Activated CD4-positive, alpha-beta T cell treated with anti-CD3 and anti-CD28 coated beads for 36 hours (primary cell): ENCODE measurements around the gene DDX3Y. TPM values are rescaled to one million over a fixed set of nuclear protein-coding genes. Genes with fewer than 3 reads are reported as not detected.

ENCODE experiments used
- ATAC-seq: fragments of 200-7000 bp; cut with Tn5 transposase; one replicate; pipeline ENCODE4 v1.10.0; 2021; ENCODE audit warnings: mild to moderate bottlenecking, moderate library complexity
- CTCF ChIA-PET: fragments of 350-600 bp; sonication (Branson Sonifier 250); formaldehyde crosslinking; loops from one replicate; lab custom pipeline; 2021; ENCODE audit warnings: antibody characterized with exemption; lab: Charles Lee
- POLR2A ChIA-PET: fragments of 350-600 bp; sonication (Branson Sonifier 250); formaldehyde crosslinking; loops from one replicate; lab custom pipeline; 2021; ENCODE audit warnings: antibody characterized with exemption, inconsistent platforms; lab: Charles Lee
- DNase-seq: peaks from one replicate; pipeline ENCODE4 v3.0.0-alpha.2; 2020
- H3K27ac Mint-ChIP-seq: one replicate; pipeline ENCODE4 v1.8.0; 2021; ENCODE audit warnings: mixed read lengths
- H3K27me3 Mint-ChIP-seq: one replicate; pipeline ENCODE4 v1.8.0; 2021; ENCODE audit warnings: mixed read lengths
- H3K36me3 Mint-ChIP-seq: one replicate; pipeline ENCODE4 v1.8.0; 2021; ENCODE audit warnings: low read depth, mixed read lengths
- H3K4me1 Mint-ChIP-seq: one replicate; pipeline ENCODE4 v1.8.0; 2021; ENCODE audit warnings: mixed read lengths
- H3K4me3 Mint-ChIP-seq: one replicate; pipeline ENCODE4 v1.8.0; 2021; ENCODE audit warnings: mild to moderate bottlenecking, moderate library complexity, mixed read lengths
- H3K9me3 Mint-ChIP-seq: one replicate; pipeline ENCODE4 v1.8.0; 2021; ENCODE audit warnings: low read depth, mixed read lengths
- intact Hi-C, 2 experiments: fragments of 100-400 bp; cut with DNase I in 1 of 2; cut with micrococcal nuclease in 1 of 2; formaldehyde crosslinking; loops; one replicate each; pipeline versions ENCODE4 v1.14.2 to v1.15.1; 2022 to 2024; cut with DNase I, micrococcal nuclease
- total RNA-seq, 2 experiments: library from RNA; stranded (reverse); gene quantifications; one replicate each; pipeline ENCODE4 v1.2.3, GENCODE V29; 2021

Gene DDX3Y
- total RNA-seq = 100 to 1,000 TPM in 1 of 2 experiments, 10 to 100 TPM in 1; 90.6 to 106 TPM

DNA sequence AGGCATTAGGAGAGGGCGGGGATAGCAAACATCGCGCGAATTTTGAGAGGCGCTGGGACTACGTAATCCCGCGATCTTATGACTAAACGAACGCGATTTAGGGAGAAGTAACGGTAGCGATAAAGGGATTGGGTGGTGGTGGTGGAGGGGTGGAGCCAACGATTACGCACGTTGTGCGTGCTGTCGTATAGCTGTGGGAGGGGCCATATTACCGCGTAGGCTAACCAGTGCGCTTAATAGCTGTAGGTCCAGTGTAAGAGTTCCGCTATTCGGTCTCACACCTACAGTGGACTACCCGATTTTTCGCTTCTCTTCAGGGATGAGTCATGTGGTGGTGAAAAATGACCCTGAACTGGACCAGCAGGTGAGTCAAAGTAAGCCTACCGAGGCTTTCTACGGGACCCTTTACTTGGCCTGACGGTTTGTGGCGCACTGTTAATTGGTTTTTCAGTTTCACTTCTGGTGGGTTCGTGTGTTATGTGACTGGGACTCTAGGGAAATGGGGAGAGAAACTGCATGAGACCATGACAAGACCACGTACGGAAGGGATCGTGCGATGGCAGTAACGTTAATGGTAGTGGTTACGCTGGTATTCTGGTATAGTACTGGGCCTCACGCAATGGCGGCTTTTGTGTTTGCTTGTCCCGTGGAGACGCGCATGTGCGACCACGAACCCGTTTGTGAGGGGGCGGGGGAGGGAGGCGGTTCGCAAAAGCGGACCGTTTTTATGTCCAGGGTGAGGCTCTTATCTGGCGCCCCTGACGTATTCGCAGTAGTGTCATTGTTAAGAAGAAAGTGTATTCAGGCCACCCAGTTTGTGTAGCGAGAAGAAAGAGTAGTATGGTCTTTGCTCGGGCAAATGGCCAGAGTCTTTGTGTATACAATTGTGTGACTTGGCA is at the start of gene DDX3Y:
Gene DDX3Y, plus strand, starts transcription at position 251 of the 899 bp plus-strand sequence. Its CDS starts 69 bp downstream, at position 320.
- Mint-ChIP-seq H3K27me3 (no peaks in the 10 kb centered on the region), H3K9me3 (no peaks in the 10 kb centered on the region), H3K4me1 (peaks cover 22% of the 10 kb centered on the region), H3K36me3 (peaks cover 35% of the 10 kb centered on the region), H3K4me3 (peak within 1 kb of the TSS; percentile 84), H3K27ac (peak within 1 kb of the TSS; percentile 98)
- DNase-seq (peak; percentile 89), ATAC-seq (peak; percentile 95)
- POLR2A ChIA-PET = no interaction called here
- intact Hi-C loops = loop anchor here (1.0 to 10.0 kb wide), 7 partner anchors 173 to 800 kb away; partner anchors contain the start of gene TMSB4Y (in 1 of the 2)
- CTCF ChIA-PET = no interaction called here

DNA sequence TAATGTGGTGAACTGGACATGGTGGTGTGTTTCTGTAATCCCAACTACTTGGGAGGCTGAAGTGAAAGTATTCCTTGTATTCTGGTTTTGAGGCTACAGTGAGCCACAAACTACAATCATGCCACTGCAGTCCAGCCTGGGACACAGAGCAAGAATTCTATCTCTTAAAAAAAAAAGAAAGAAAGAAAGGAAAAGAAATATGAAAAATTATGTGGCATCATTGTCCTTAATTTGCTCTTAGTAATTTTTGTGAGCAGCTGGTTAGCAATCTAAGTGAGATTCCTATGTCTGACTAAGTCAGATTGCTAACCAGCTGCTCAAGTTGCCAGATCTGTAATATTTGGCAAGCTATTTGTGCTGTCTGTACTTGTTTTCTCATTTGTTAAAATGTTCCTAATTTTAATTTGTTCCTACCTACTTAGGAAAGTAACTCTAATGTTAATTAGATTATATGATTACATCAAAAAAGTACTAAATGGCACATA is 48.8 kb upstream of the DDX3Y start:
- no peaks in the 10 kb centered on the region for H3K27me3 Mint-ChIP-seq
- H3K9me3 Mint-ChIP-seq = no peaks in the 10 kb centered on the region
- DNase-seq (no peak), ATAC-seq (no peak)
- H3K4me1 Mint-ChIP-seq = no peaks in the 10 kb centered on the region
- H3K27ac Mint-ChIP-seq = no peak overlapping the region
- intact Hi-C loops = no loop called here
- ChIA-PET CTCF (no interaction called here), POLR2A (no interaction called here)
- H3K4me3 Mint-ChIP-seq = no peak overlapping the region
- H3K36me3 Mint-ChIP-seq = peaks cover 12% of the 10 kb centered on the region

DNA sequence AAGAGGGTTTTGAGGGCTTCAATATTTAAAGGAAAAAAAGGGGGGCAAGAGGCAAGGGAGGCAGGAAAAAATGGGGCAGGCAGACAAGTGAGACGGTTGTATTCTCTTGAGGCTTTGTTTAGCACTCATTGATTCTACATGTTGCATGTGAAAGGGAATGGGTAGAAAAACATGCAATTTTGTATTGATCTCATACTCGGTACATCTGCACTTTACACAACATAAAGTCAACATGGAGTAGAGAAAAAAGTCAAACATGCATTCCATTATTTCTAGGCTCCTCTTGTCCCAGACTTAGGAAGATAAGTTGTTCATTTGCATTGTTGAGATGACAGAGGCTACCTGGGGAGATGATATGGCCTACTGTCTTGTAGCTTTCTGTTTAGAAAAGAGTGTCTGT is 36.7 kb upstream of the DDX3Y start:
- no peak overlapping the region for H3K27ac Mint-ChIP-seq
- intact Hi-C loops = no loop called here
- DNase-seq = no peak
- ATAC-seq = no peak
- H3K27me3 Mint-ChIP-seq = no peaks in the 10 kb centered on the region
- ChIA-PET CTCF (no interaction called here), POLR2A (no interaction called here)
- no peaks in the 10 kb centered on the region for H3K9me3 Mint-ChIP-seq
- H3K4me3 Mint-ChIP-seq = no peak overlapping the region
- H3K4me1 Mint-ChIP-seq = no peaks in the 10 kb centered on the region
- H3K36me3 Mint-ChIP-seq = no peaks in the 10 kb centered on the region

DNA sequence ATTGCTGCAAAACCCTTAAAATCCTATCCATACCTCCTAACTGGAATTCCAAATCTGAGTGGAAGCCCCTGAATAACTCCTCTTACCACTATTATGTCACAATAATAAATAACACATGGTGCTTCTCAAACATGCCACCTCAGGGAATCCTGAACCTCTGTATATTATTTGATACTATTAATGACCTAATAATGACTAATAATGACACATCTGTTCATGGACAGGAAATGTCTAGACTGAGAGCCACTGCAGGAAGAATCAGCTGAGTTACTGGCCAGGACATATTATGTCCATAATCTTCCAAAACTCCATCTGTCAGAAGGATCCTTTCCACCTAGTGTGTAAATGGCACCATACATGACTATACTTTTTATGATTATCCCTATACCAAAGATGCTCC is 7.7 kb upstream of the DDX3Y start:
- no peak for ATAC-seq
- ChIA-PET CTCF (no interaction called here), POLR2A (no interaction called here)
- no peaks in the 10 kb centered on the region for H3K4me1 Mint-ChIP-seq
- peaks cover under 1% of the 10 kb centered on the region for H3K36me3 Mint-ChIP-seq
- no peaks in the 10 kb centered on the region for H3K9me3 Mint-ChIP-seq
- no peak overlapping the region for H3K4me3 Mint-ChIP-seq
- no peaks in the 10 kb centered on the region for H3K27me3 Mint-ChIP-seq
- no peak for DNase-seq
- H3K27ac Mint-ChIP-seq = no peak overlapping the region
- intact Hi-C loops = no loop called here

DNA sequence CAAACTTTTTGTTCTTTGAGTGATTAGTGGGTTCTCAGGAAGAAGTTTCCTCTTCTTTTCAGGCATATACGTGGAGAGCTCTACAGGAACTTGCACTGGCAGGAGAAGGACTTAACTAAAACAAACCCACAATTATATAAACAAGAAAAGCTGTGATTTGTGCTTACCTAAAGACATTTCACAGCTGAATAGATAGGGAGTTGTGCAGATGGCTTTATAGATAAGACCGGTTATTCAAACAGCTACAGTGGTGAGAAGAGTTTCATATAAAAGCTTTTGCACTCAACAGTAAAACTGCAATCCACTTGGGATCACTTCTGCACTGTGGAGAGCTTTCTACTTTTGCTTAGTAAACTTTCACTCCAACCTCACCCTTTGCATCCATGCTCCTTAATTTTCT is 6.1 kb upstream of the DDX3Y start:
- Mint-ChIP-seq H3K4me1 (no peaks in the 10 kb centered on the region), H3K27me3 (no peaks in the 10 kb centered on the region), H3K9me3 (no peaks in the 10 kb centered on the region), H3K27ac (no peak overlapping the region), H3K36me3 (no peaks in the 10 kb centered on the region), H3K4me3 (no peak overlapping the region)
- DNase-seq = no peak
- intact Hi-C loops = no loop called here
- ChIA-PET POLR2A (no interaction called here), CTCF (no interaction called here)
- no peak for ATAC-seq

DNA sequence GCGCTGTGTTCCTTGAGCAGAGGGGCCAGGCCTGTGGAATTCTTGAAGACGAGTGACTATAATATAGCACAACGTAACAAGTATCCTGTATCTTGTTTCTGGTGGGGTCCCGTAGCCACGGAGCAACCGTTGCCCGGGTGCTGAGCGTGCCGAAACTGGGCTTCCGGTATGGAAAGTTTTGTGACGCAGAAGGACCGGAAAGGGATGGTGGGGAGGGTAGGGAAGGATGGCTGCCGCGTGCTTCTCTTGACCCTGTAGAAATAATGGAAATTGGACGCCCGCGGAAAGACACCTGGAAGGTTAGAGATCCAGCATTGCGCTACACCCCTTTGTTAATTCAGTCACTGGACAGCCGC is 827 bp downstream of the DDX3Y start:
- intact Hi-C loops = loop anchor here (1.0 to 10.0 kb wide), 7 partner anchors 173 to 799 kb away; partner anchors contain the start of gene TMSB4Y (in 1 of the 2)
- ChIA-PET POLR2A (interaction anchor here (0.6 kb wide), 1 partner anchor 295 kb away, joined by 3 read pairs; no protein-coding TSS in a partner anchor), CTCF (interaction anchor here (0.6 kb wide), 1 partner anchor 486 kb away, joined by 3 read pairs; no protein-coding TSS in a partner anchor)

DNA sequence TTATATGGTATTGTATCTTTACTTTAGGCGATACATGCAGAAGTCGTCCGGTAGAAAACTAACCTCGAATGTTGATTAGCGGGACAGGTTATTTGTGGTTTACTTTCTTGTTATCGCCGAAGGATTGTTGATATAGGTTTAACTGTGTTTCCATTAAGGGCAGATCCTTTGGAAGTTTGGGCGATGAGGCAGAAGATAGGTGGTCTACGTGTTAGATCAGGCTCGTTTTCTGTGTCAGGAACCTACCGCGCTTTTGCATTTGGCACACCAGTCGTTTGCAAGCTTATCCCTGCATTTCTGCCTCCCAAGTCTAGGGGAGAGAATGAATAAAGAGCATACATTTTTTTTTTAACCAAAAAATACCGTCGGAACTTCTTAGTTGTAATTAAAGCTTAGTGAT is 1.2 kb downstream of the DDX3Y start:
- H3K9me3 Mint-ChIP-seq = no peaks in the 10 kb centered on the region
- ATAC-seq (no peak), DNase-seq (peak; percentile 13)
- ChIA-PET CTCF (interaction anchor here (0.6 kb wide), 1 partner anchor 486 kb away, joined by 3 read pairs; no protein-coding TSS in a partner anchor), POLR2A (interaction anchor here (0.6 kb wide), 1 partner anchor 294 kb away, joined by 3 read pairs; no protein-coding TSS in a partner anchor)
- peak overlapping the region; percentile 84 for H3K4me3 Mint-ChIP-seq
- H3K4me1 Mint-ChIP-seq = peaks cover 31% of the 10 kb centered on the region
- H3K36me3 Mint-ChIP-seq = peaks cover 44% of the 10 kb centered on the region
- H3K27me3 Mint-ChIP-seq = no peaks in the 10 kb centered on the region
- intact Hi-C loops = loop anchor here (1.0 to 10.0 kb wide), 7 partner anchors 174 to 799 kb away; partner anchors contain the start of gene TMSB4Y (in 1 of the 2)
- peak overlapping the region; percentile 98 for H3K27ac Mint-ChIP-seq

More for the DNA sequence above, 827 bp downstream of the DDX3Y start:
- Mint-ChIP-seq H3K27ac (peak overlapping the region; percentile 98), H3K9me3 (no peaks in the 10 kb centered on the region), H3K36me3 (peaks cover 41% of the 10 kb centered on the region), H3K4me3 (peak overlapping the region; percentile 84), H3K27me3 (no peaks in the 10 kb centered on the region), H3K4me1 (peaks cover 29% of the 10 kb centered on the region)
- peak; percentile 66 for ATAC-seq
- peak; percentile 84 for DNase-seq

DNA sequence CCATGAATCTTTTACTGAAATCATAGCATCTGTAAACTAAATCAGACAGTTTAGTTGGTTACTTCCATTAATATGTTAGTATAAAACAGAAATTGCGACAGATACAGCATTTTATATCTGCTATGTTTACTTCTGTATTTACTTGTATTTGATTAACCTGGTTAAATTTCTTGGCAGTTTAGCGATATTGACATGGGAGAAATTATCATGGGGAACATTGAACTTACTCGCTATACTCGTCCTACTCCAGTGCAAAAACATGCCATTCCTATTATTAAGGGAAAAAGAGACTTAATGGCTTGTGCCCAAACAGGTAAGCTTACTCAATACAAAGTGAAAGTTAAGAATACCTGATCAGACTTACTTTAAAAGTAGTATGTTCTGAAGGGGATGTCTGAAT is 8.9 kb downstream of the DDX3Y start:
- Mint-ChIP-seq H3K27ac (no peak overlapping the region), H3K36me3 (peaks cover 53% of the 10 kb centered on the region), H3K9me3 (no peaks in the 10 kb centered on the region), H3K4me1 (peaks cover 21% of the 10 kb centered on the region), H3K4me3 (no peak overlapping the region), H3K27me3 (no peaks in the 10 kb centered on the region)
- ChIA-PET POLR2A (no interaction called here), CTCF (no interaction called here)
- DNase-seq (no peak), ATAC-seq (no peak)
- intact Hi-C loops = no loop called here

DNA sequence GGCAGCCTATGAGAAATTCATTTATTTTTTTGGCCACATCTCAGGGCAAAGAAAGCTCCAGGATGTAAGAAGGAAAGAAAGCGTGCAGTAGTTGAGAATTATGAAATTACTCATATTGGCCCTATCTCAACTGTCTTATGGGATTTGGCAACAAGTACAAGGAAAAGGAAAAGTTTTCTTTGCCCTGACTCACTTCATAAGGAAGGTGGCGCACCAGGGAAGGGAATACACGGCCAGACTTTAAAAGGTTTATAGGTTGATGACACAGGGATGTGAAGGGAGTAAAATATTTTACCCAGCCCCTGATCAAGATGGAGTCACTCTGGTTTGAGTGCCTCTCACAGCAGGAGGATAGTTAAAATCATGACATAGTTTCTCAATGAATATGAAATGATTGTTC is 23.4 kb downstream of the DDX3Y start:
- ATAC-seq (no peak), DNase-seq (no peak)
- H3K4me1 Mint-ChIP-seq = no peaks in the 10 kb centered on the region
- ChIA-PET POLR2A (no interaction called here), CTCF (no interaction called here)
- no peak overlapping the region for H3K27ac Mint-ChIP-seq
- H3K4me3 Mint-ChIP-seq = no peak overlapping the region
- no peaks in the 10 kb centered on the region for H3K9me3 Mint-ChIP-seq
- H3K36me3 Mint-ChIP-seq = no peaks in the 10 kb centered on the region
- intact Hi-C loops = no loop called here
- H3K27me3 Mint-ChIP-seq = no peaks in the 10 kb centered on the region

DNA sequence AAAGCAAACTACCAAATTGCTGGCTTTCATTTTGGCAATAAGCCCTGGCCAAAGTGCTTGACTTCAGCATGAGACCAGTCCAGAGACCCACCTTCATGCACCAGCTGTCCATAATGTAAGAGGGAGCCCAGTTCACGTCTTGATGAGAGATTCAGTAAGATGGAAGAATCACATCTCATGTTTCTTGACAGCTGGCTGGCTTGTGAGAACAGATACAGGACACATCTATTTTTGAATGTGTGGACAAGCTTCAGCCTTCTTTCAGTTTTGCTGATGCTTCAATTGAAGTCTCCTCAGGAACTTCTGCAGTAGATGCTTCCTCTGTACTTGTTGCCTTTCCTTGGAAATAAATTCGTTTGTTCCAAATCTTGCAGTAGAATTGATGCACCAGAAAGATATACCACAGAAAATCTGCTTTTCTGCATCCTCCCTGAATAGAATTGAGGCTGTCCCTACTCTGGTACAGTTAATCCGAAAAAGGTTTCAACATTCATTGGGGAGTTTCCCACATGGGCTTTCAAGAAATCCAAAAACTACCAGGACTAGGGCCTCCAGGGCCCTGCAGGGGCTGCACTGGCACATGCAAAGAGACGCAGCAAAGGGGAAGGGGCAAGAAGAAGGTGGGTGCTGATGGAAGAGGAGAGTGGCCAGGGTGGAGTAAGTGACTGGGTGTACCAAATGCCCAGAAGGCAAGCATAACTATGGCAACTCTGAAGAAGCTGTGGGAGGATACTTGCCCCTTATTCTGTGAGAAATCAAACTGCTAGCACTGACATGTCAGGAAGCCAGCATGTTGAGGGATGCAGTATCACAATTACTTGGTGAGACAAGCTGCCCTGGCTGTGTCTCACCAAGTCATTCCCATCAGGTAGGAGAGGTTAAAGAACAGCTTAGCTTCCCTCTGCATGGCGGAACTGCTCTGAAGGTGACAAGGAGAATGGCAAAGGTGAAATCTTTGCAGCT is 37.3 kb downstream of the DDX3Y start:
- no peak overlapping the region for H3K4me3 Mint-ChIP-seq
- no peaks in the 10 kb centered on the region for H3K9me3 Mint-ChIP-seq
- POLR2A ChIA-PET = no interaction called here

More for the DNA sequence above, 37.3 kb downstream of the DDX3Y start:
- DNase-seq = no peak
- Mint-ChIP-seq H3K27ac (no peak overlapping the region), H3K4me1 (no peaks in the 10 kb centered on the region), H3K27me3 (no peaks in the 10 kb centered on the region), H3K36me3 (no peaks in the 10 kb centered on the region)
- CTCF ChIA-PET = interaction anchor here (0.6 kb wide), 1 partner anchor 444 kb away, joined by 3 read pairs; no protein-coding TSS in a partner anchor
- intact Hi-C loops = no loop called here
- ATAC-seq = no peak
